Kasumi-1 (cell line): ENCODE data around the gene LINGO3.
A peak's percentile ranks its signal among the peaks of the same experiment; 100 is the strongest.
"Not testable (repeated sequence)": the region's sequence is repeated elsewhere in the genome, so short reads cannot be mapped to it uniquely, and the experiment has no call there.

ENCODE experiments used
- DNase-seq, 2 experiments: peaks; one replicate each; lab custom pipeline; 2025; lab: John Stamatoyannopoulos, UW

Gene LINGO3

GRCh38 chr19:2282062-2282861, 25.7 kb downstream of the LINGO3 start, which contains the start of gene PEAK3:
TSS of gene PEAK3 (minus strand) at chr19:2282175. CDS start at chr19:2280931, 1,244 bp downstream.
- DNase-seq, result peak; percentile 36 to 53

DNA sequence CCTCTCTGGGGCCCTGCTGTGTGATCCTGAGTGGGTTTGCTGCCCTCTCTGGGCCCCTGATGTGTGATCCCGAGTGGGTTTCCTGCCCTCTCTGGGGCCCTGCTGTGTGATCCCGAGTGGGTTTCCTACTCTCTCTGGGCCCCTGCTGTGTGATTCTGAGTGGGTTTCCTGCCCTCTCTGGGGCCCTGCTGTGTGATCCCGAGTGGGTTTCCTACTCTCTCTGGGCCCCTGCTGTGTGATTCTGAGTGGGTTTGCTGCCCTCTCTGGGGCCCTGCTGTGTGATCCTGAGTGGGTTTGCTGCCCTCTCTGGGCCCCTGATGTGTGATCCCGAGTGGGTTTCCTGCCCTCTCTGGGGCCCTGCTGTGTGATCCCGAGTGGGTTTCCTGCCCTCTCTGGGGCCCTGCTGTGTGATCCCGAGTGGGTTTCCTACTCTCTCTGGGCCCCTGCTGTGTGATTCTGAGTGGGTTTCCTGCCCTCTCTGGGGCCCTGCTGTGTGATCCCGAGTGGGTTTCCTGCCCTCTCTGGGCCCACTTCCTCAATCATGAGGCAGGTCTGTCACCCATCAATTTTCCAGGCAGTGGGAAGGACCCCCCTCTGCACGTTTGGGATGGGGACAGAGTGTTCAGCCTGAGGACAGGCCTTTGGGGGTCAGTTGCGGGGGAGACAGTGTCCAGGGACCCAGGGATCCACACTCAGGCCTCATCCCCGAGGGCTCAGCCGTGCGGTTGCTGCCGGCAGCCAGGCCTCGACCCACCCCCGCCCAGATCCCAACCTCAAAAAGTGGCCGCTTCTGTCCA, 26.5 kb downstream of the LINGO3 start:
- DNase-seq, result not testable (repeated sequence)

DNA sequence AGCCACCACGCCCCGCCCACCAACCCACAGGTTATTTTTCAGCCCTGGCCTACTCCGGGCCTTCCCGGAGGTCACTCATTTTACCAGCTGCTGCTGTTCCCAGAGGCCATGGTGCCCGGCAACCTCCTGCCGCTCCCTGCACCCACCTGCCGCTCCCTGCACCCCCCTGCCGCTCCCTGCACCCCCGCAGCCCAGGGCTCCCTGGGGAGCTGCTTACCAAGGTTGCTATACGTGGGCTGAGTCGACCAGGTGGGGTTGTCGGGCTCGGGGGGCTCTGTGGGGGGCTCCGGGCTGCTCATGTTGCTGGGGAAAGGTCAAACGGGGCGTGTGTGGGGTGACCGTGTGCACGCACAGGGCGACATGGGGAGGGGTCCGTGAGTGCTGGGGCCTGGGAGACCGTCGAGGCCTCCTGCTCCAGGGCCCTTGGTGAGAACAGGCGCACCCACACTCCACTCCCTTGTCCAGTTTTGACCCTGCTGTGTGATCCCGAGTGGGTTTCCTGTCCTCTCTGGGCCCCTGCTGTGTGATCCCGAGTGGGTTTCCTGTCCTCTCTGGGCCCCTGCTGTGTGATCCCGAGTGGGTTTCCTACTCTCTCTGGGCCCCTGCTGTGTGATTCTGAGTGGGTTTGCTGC, 27.2 kb downstream of the LINGO3 start:
- no peak for DNase-seq

- DNase-seq, result no peak
Observed at GRCh38 chr19:2278459-2279158, 29.3 kb downstream of the LINGO3 start.

- DNase-seq, result no peak
Observed at GRCh38 chr19:2277138-2277537, 30.8 kb downstream of the LINGO3 start.

- DNase-seq, result no peak
Observed at GRCh38 chr19:2276429-2276986, 31.4 kb downstream of the LINGO3 start.

- no peak for DNase-seq
Observed at GRCh38 chr19:2275588-2276428, 32.1 kb downstream of the LINGO3 start.

DNA sequence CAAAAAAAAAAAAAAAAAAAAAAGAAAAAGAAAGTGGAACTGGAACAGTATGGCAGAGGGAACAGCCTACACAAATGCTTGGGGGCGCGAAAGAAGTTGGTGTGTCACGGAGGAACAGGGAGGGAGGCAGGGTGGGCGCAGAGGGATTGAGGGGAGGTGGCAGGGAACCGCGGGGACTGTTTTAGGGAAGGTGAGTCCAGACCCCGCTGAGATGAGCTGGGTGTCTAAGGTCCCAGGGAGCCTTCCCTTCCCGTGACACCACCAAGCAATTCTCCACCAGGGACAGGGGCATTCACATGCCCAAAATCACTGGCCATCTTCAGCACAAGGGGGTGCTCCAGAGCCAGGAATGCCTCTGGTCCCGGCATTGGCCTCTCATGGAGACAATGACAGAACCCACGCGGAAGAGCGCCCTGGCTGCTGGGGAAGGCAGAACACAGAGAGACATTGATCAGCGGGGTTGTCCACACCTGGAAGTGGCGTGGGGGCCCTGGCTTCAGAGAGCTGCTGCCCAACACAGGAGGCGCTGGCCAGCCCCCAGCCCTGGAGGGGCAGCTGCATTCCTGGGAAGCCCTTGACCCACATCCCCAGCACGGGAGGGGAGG, 32.9 kb downstream of the LINGO3 start:
- DNase-seq, result peak; percentile 66 to 78

DNA sequence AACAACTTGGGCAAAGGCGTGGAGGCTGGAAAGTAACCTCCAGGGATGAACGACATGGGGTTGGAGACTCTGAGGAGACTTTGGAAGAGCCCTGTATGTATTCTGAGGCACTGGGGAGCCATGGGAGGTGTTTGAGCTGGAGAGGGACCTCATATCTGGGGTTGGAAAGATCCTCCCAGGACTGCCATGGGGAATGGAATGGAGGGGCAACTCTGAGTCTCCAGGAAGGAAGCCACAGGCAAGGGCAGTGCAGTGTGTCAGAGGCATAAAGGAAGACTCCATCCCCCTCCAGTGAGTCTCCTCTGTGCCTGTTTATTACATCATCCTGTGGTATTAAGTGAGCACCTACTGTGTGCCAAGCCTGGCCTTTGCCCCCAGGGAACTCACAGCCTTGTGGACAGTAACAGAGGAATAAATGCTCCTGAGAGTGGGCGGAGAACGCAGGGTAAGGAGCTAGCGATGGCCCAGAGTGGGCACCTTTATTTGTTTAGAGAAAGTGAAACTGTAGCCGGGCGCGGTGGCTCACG, 33.7 kb downstream of the LINGO3 start:
- no peak for DNase-seq

DNA sequence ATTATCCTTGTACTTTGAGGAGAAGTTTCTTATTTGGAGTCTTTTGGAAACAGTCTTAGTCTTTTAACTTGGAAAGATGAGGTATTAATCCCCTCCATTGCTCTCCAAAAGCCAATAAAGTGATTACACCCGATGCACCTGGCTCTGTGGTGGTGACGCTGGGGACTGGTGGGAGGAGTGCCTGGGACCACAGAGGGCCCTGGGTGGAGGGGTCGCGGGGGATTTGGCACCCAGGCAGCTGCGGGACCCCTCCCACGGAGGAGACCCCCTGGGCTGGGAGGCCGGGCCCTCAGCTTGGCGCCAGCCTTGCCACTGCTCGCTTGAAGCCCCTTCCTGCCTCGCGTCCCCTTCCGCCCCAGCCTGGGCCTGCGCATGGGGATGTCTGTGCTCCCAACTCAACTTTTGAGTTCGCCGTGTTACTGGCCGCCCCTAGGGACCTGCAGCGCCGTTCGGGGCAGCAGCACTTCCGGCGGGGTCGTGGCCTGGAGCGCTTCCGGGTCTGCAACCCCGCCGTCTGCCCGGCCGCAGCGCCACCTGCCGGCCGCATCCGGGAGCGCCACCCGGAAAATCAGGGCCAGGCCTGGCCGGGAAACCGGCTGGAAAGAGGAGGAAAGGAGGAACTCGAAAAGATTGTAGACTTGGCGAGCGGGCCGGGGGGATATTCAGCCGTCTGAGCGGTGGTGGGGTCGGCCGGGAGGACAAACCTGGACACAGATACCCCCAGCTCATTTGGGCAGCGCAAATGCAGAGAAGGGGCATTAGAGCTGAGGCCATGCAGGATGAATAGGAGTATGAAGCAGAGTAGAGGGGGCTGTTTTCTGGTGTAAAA, 34.4 kb downstream of the LINGO3 start:
- DNase-seq, result peak; percentile 87 to 88

DNA sequence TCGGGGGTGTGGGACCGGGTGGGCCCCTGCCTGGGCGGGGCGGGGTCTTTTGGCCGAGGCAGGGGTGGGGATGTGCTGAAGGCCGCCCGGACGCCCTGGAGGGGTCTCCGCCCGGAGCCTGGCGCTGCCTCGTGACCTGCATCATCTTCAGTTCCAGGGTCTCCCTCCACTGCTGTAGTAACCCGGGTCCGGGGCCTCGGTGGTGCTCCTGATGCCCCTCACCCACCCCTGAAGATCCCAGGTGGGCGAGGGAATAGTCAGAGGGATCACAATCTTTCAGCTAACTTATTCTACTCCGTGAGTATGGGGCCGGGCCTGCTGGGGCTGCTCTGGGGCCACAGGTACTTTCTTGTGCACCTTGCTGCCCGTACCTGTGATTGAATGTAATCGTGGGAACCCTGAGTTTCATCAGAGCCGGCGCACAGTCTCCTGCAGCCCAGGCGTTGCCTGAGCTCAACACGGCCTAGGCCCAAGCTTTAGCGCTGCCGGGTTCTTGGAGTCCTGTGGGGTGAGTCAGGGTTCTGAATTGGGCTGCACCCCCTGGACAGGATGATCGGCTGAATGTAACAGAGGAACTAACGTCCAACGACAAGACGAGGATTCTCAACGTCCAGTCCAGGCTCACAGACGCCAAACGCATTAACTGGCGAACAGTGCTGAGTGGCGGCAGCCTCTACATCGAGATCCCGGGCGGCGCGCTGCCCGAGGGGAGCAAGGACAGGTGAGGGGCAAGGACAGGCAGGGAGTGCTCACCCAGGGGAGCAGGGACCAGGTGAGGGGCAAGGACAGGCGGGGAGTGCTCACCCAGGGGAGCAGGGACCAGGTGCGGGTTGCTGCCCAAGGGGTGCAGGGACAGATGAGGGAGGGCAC, 36.5 kb downstream of the LINGO3 start:
- no peak for DNase-seq

- DNase-seq, result peak; percentile 88 to 91
Observed at GRCh38 chr19:2270423-2271233, 37.3 kb downstream of the LINGO3 start.

GRCh38 chr19:2270157-2270422, 37.9 kb downstream of the LINGO3 start:
- DNase-seq, result no peak

DNA sequence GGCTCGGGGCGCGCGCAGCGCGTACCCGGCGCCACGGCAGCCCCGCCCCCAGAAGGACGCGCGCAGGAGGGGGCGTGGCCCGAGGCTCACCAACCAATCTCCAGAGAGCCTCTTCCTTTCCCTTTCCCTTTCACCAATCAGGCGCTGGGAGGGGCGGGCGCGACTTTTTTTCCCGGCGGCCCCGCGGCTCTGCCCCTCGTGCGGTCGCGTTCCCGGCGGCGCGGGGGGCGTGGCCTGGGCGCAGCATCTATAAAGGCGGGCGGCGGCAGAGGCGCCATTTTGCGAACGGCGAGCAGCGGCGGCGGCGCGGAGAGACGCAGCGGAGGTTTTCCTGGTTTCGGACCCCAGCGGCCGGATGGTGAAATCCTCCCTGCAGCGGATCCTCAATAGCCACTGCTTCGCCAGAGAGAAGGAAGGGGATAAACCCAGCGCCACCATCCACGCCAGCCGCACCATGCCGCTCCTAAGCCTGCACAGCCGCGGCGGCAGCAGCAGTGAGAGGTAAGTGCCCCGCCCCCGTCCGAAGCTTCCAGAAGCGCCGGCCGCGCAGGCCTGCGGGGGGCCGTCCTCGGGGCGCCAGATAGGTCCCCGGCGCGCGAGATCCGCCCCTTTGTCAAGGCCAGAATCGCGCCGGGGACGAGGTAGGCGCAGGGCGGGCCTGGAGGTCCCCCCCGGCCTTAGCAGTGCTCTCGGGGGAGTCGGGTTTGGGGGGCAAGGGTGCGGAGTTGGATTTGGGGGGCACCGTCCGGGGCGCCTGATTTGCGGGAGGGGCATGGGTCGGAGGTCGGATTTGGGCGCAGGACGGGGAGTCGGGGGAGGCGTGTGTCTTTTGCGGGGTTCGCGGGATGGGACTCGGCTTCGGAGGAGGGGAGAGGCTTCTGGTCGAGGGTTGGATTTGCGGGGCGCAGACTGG, 38.5 kb downstream of the LINGO3 start:
- peak; percentile 95 to 96 for DNase-seq

GRCh38 chr19:2268861-2269243, 39.1 kb downstream of the LINGO3 start:
- no peak for DNase-seq

DNA sequence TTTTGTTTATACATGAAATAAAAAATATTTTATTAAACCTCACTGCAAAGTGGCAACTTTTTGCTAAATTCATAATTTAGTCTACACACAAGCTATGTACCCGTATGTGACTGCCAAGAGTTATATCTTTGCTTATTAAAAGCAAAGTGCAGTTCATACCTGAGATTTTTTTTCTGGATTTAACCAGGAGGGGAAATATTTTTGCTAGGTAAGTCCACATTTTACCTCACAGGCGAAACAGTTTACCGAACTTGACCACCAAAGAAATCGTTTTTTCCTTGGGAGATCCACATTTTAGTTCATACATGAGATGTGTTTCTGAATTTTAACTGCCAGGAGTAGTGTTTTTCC, 39.5 kb downstream of the LINGO3 start:
- no peak for DNase-seq
